Endothelial cell (in vitro differentiated cells): Measurements from ENCODE around the gene D2HGDH. TPM values are rescaled to one million over a fixed set of nuclear protein-coding genes. Genes with fewer than 3 reads are reported as not detected.

Source experiments
- DNase-seq: peaks from one replicate; pipeline ENCODE4 v3.0.0; 2021; ENCODE audit warnings: low spot score
- H3K27ac Mint-ChIP-seq: one replicate; pipeline ENCODE4 v1.8.0; 2021; ENCODE audit warnings: mixed read lengths, inconsistent platforms; ENCODE audit not compliant: unreplicated experiment
- H3K27me3 Mint-ChIP-seq: one replicate; pipeline ENCODE4 v1.8.0; 2021; ENCODE audit warnings: mild to moderate bottlenecking, moderate library complexity, mixed read lengths, inconsistent platforms; ENCODE audit not compliant: unreplicated experiment
- H3K36me3 Mint-ChIP-seq: one replicate; pipeline ENCODE4 v1.8.0; 2021; ENCODE audit warnings: mild to moderate bottlenecking, low read depth, mixed read lengths, inconsistent platforms; ENCODE audit not compliant: unreplicated experiment
- H3K4me1 Mint-ChIP-seq: one replicate; pipeline ENCODE4 v1.8.0; 2021; ENCODE audit warnings: mild to moderate bottlenecking, mixed read lengths, inconsistent platforms; ENCODE audit not compliant: unreplicated experiment
- H3K4me3 Mint-ChIP-seq: one replicate; pipeline ENCODE4 v1.8.0; 2021; ENCODE audit warnings: mild to moderate bottlenecking, mixed read lengths, inconsistent platforms; ENCODE audit not compliant: unreplicated experiment
- H3K9me3 Mint-ChIP-seq: one replicate; pipeline ENCODE4 v1.8.0; 2021; ENCODE audit warnings: mixed read lengths, inconsistent platforms; ENCODE audit not compliant: unreplicated experiment
- total RNA-seq: library from RNA; stranded (reverse); fragmentation: NEBNext Ultra II Directional; extraction: Animal tissue kit (Norgen Biotek cat#: 25700); gene quantifications from one replicate; pipeline ENCODE4 v1.2.1, GENCODE V29; 2021; ENCODE audit not compliant: unreplicated experiment
- TF ChIP-seq, protein P1 (sequence below): fragments of 200-600 bp; sonication (generic); IDR thresholded peaks from one replicate; pipeline ENCODE4 v1.5.0; 2021; ENCODE audit warnings: antibody characterized with exemption; ENCODE audit not compliant: unreplicated experiment

Gene D2HGDH
- total RNA-seq, 1 donor from 2014 or later, result 11.4 TPM

DNA sequence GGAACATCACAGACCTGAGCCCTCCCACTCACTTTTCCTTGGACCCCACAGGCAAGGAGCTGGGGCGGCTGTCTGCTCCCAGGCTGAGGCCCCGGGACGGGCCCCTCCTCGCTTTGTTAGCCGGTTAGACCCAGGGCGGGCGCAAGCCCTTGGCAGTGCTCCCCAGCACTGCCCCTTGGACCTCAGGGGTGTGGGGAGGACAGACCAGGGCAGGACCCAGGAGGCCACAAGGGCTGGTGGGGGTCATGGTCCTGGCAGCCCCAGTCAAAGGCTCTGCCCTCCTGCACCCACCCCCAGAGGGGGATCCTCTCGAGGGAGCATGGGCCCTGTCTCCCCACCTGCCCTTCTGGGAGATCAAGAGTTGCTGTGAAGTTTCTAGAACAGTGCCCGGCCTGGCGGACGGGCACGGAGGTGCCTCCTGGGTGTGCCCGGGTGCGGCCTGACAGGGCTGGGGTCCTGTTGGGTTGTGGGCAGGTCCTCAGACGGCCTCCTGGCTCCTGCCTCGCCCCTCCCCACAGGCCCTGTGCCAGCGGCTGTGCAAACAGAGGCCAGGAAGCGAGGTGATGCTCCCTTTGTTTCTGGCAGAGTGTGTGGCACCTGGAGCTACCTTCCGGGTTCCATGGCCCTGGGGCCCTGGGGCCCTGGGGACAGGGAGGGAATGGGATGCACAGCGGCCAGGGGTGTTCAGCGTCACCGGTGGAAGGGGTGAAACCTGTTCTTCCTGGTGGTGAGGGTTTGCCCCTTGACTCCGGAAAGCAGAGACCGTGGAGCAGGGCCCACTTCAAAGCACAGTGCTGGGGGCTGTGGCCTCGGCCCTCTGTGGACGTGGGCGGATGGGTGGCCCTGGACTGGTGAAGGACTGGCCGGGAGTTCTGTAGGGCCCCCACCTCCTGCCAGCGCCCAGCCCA lies 39.3 kb downstream of the D2HGDH start:
- peak; percentile 2 for DNase-seq
- Mint-ChIP-seq H3K36me3 (peaks cover 3% of the 10 kb centered on the region), H3K4me3 (no peak overlapping the region), H3K9me3 (no peaks in the 10 kb centered on the region), H3K27me3 (peaks cover 5% of the 10 kb centered on the region), H3K4me1 (peaks cover 2% of the 10 kb centered on the region), H3K27ac (no peak overlapping the region)
- TF ChIP-seq, protein P1, sequence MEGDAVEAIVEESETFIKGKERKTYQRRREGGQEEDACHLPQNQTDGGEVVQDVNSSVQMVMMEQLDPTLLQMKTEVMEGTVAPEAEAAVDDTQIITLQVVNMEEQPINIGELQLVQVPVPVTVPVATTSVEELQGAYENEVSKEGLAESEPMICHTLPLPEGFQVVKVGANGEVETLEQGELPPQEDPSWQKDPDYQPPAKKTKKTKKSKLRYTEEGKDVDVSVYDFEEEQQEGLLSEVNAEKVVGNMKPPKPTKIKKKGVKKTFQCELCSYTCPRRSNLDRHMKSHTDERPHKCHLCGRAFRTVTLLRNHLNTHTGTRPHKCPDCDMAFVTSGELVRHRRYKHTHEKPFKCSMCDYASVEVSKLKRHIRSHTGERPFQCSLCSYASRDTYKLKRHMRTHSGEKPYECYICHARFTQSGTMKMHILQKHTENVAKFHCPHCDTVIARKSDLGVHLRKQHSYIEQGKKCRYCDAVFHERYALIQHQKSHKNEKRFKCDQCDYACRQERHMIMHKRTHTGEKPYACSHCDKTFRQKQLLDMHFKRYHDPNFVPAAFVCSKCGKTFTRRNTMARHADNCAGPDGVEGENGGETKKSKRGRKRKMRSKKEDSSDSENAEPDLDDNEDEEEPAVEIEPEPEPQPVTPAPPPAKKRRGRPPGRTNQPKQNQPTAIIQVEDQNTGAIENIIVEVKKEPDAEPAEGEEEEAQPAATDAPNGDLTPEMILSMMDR, result no peak

DNA sequence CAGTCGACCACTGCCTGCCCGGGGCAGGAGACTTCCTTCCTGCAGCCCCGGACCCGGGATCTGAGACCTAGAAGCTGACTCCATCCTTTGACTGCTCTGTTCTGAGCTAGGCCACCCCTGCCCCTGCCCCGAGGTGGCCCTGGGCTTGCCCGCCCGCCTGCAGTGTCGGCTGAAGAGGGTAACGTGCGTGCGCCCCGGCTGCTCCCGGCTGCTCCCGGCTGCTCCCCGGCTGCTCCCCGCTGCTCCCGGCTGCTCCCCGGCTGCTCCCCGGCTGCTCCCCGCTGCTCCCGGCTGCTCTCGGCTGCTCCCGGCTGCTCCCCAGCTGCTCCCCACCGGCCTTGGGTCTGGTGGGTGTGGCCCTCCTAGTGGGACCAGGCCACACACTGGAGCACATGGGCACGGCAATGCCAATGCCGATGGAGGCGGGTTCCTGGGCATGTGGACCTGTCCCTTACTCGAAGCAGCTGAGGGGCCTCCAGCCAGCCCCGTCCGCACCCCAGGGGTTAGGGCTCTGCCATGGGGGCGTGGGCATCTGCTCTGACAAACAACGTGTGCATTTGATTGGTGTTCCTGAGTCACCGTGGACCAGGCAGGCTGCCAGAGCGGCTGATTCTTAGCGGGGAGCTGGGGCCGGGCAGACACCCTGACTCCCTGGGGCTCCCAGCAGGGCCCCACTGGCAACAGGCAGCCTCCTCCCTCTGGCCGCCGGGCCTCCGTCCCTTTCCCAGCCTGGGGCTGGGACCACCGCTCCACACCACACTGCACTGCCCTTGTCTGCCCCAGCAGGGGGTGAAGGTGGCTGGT lies 40.2 kb downstream of the D2HGDH start:
- peaks cover 2% of the 10 kb centered on the region for H3K4me1 Mint-ChIP-seq
- DNase-seq, result peak; percentile 2
- no peak overlapping the region for H3K27ac Mint-ChIP-seq
- TF ChIP-seq, protein P1, result no peak
- peaks cover 5% of the 10 kb centered on the region for H3K27me3 Mint-ChIP-seq
- H3K4me3 Mint-ChIP-seq, result no peak overlapping the region
- H3K9me3 Mint-ChIP-seq, result no peaks in the 10 kb centered on the region
- H3K36me3 Mint-ChIP-seq, result peaks cover 3% of the 10 kb centered on the region

- H3K36me3 Mint-ChIP-seq, result peaks cover 3% of the 10 kb centered on the region
- TF ChIP-seq, protein P1, result no peak
- no peak overlapping the region for H3K4me3 Mint-ChIP-seq
- H3K4me1 Mint-ChIP-seq, result peaks cover 2% of the 10 kb centered on the region
- H3K27ac Mint-ChIP-seq, result no peak overlapping the region
- DNase-seq, result peak; percentile 2
- peaks cover 5% of the 10 kb centered on the region for H3K27me3 Mint-ChIP-seq
- no peaks in the 10 kb centered on the region for H3K9me3 Mint-ChIP-seq
Measured at GRCh38 chr2:241775223-241776177, 41.1 kb downstream of the D2HGDH start.

DNA sequence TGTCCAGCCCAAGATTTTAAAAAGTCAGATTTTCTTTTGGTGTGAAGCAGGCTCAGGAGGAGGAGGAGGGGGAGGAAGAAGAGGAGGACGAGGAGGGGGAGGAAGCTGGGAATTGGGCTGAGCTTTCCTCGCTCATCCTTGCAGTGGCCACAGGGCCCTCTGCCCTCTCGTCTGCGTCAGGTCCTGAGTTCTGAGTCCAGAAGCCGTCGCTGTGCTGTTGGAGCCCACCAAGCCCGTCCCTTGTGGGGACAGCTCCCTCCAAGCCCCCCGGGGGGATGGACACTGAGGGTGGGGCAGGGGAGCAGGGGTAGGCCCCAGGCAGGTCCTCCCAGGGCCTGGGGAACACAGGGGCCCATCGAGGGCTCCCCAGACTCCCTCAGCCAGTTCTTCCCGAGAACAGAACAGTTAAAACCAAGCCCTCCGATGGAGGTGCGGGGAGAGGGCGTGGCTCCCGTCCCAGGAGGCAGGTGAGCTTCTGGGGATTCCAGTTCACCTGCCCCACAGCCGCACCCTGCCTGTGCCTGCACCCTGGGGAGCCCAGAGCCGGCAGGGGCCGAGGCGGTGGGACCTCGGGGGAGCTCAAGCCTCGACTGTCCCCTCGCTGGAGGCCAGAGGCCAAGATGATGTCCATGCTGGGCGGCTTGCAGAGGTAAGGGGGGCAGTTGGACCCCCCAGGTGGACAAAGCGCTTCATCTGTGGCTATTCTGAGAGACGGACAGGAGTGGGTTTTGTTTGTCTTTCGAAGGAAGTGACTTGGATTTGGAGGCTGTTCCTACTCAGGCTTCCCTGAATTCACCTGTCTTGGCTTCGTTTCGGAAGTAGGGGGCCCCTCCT lies 42.1 kb downstream of the D2HGDH start, which contains the start of gene GAL3ST2:
Gene GAL3ST2 (plus strand): TSS at position 487 of the 834 bp plus-strand sequence. CDS start 134 bp downstream, at position 621.
- Mint-ChIP-seq H3K4me3 (no peak within 1 kb of the TSS), H3K4me1 (peaks cover 2% of the 10 kb centered on the region), H3K27me3 (peaks cover 5% of the 10 kb centered on the region), H3K27ac (no peak within 1 kb of the TSS), H3K9me3 (peaks cover 4% of the 10 kb centered on the region), H3K36me3 (peaks cover 3% of the 10 kb centered on the region)
- peak; percentile 2 for DNase-seq
- TF ChIP-seq, protein P1, result no peak
